Measurements from ENCODE around the gene DNAI7. TPM values are rescaled to one million over a fixed set of nuclear protein-coding genes. Genes with fewer than 3 reads are reported as not detected.
A peak's percentile ranks its signal among the peaks of the same experiment; 100 is the strongest.

The DNAI7 gene
- total and polyA plus RNA-seq, 8 donors: 0.63 to 2.0 (median 0.91) TPM

DNA sequence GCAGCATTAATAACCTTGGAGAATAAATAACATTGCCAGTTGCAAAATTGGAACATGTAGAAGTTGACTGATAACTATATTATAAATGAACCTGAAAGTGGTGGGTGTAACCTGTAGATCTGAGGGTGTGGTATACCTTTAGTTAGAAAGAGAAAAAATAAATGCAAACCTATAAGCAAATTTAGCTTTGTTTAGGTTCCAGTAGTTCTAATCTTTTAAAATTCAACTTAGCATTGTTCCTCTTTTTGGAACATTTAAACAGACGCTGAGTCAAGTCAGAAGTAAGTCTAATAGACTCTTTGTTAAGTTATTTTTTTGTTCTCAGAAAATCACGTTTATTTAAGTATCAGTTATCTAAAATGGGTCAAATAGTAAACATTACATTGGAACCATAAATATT, 120.0 kb downstream of the DNAI7 start:
- peaks cover 0 to 14% (median 9%) of the 10 kb centered on the region in 3 donors for H3K4me1 ChIP-seq
- WGBS, 2 donors: 21 to 28% methylated on average over 2 of the region's 2 CpGs
- no peak for TF ChIP-seq CTCF (IDR thresholded peaks at IDR 0.05)
- ATAC-seq (no peak), DNase-seq (no peak), FAIRE-seq (no peak)
- H3K36me3 ChIP-seq: peaks cover 0 to 9% (median 0%) of the 10 kb centered on the region in 3 donors
- intact Hi-C loops (cut with DNase I): no loop called here
- H3K27ac ChIP-seq: no peak overlapping the region
- no peaks in the 10 kb centered on the region for H3K9me3 ChIP-seq
- no peaks in the 10 kb centered on the region for H3K27me3 ChIP-seq
- no peak overlapping the region for H3K4me3 ChIP-seq

DNA sequence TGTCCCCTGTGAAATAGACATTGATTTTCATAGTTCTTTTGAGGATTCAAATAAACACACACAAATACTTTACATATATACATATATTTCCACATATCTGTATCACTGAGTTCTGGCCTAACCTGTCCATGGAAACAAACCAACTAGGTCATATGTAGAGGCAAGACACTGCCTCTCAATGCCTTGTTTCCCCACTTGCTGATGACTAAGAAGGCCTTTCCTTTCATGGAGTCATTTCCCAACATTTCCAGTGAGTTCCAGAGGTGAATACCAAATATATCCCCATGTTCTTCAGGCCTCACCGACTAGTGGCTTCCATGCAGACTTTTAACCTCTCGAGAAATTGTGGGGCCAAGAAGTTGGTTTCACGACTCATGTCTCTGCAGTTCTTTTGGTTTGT, 120.8 kb downstream of the DNAI7 start:
- Histone ChIP-seq H3K27me3 (no peaks in the 10 kb centered on the region), H3K4me3 (no peak overlapping the region), H3K4me1 (peaks cover 0 to 14% (median 9%) of the 10 kb centered on the region in 3 donors), H3K27ac (no peak overlapping the region), H3K9me3 (no peaks in the 10 kb centered on the region), H3K36me3 (peaks cover 0 to 2% (median 0%) of the 10 kb centered on the region in 3 donors)
- intact Hi-C loops (cut with DNase I): no loop called here
- DNase-seq: no peak
- FAIRE-seq: no peak
- no peak for ATAC-seq
- 63 to 73% methylated on average over 3 of the region's 3 CpGs for WGBS, 2 donors
- TF ChIP-seq CTCF (IDR thresholded peaks at IDR 0.05): no peak

DNA sequence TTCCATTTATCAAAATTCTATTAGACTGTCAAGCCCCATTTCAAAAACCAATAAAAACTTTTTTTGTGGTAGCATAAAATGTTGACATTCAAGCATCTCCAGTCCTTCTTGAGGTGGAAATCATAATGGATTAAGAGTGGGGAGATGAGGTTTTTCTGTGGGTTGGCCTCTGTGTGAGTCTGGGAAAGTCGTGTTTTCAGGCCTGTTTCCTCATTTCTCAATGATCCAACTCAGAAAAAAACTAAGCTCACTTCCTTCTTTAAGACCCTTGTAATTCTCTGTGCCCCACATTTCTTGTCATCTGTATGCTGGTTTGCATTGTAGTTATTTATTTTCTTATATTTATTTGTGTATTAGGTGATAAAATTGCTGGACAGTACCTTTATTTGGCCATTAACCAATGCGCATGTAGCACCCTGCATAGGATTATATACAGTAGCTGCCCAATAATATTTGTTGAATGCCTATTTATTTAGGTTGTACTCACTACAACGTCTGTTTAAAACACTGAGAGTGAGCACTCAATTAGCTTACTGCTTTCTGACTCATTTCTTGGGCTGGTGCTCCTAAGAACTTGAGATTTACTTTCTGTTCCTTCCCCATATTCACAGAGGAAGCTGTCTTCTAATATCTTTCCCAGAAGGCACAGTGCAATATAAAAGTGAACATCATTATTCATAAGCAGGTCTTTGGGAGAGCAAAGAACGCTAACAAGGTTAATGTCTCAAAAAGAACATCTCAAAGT, 121.9 kb downstream of the DNAI7 start:
- peak in 1 of 4 donors; percentile 39 for ATAC-seq
- DNase-seq: no peak
- Histone ChIP-seq H3K4me1 (peaks cover 0 to 14% (median 9%) of the 10 kb centered on the region in 3 donors), H3K9me3 (no peaks in the 10 kb centered on the region), H3K4me3 (no peak overlapping the region), H3K36me3 (no peaks in the 10 kb centered on the region), H3K27ac (no peak overlapping the region), H3K27me3 (no peaks in the 10 kb centered on the region)
- WGBS, 2 donors: 76 to 79% methylated on average over 4 of the region's 4 CpGs
- TF ChIP-seq CTCF (IDR thresholded peaks at IDR 0.05): no peak
- FAIRE-seq: no peak
- intact Hi-C loops (cut with DNase I): no loop called here

DNA sequence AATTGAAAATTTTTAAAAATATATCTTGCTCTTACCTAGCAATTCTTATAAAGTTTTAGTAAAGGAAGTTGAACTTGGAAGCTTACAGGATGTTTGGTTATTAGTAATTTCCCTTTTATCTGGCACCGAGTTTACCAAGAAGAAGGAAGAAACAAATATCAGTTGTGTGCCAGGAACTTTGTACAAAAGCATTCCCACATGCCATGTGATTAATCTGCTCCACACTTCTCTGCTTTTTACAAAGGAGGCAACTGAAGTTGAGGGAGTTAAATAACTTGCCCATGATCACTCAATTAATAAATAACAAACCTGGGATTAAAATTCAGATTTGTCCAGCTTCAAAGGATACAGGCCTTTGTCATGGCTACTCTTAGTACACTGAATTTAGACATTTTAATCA, 123.6 kb downstream of the DNAI7 start:
- Histone ChIP-seq H3K36me3 (no peaks in the 10 kb centered on the region), H3K4me3 (no peak overlapping the region), H3K9me3 (no peaks in the 10 kb centered on the region), H3K27me3 (no peaks in the 10 kb centered on the region), H3K4me1 (peaks cover 0 to 14% (median 9%) of the 10 kb centered on the region in 3 donors), H3K27ac (peak overlapping the region in 3 of 4 donors; percentile 13 to 56 (median 22))
- intact Hi-C loops (cut with DNase I): no loop called here
- DNase-seq: no peak
- peak in 3 of 4 donors; percentile 54 to 80 (median 75) for ATAC-seq
- TF ChIP-seq CTCF (IDR thresholded peaks at IDR 0.05): no peak
- WGBS, 2 donors: 30 to 32% methylated on average over 1 of the region's 1 CpG
- no peak for FAIRE-seq

GRCh38 chr12:25069224-25069623, 125.7 kb downstream of the DNAI7 start:
- no peak overlapping the region for H3K4me3 ChIP-seq
- peaks cover 8 to 20% (median 18%) of the 10 kb centered on the region in 3 donors for H3K4me1 ChIP-seq
- no peak overlapping the region for H3K27ac ChIP-seq
- H3K9me3 ChIP-seq: no peaks in the 10 kb centered on the region
- no peak for TF ChIP-seq CTCF (IDR thresholded peaks at IDR 0.05)
- no peaks in the 10 kb centered on the region for H3K36me3 ChIP-seq
- FAIRE-seq: no peak
- peak in 2 of 4 donors; percentile 31 to 38 for ATAC-seq
- H3K27me3 ChIP-seq: no peaks in the 10 kb centered on the region
- intact Hi-C loops (cut with DNase I): no loop called here
- no peak for DNase-seq
- WGBS, 2 donors: 71 to 76% methylated on average over 2 of the region's 2 CpGs
